GM12878 (cell line): ENCODE data around the gene CTSD. TPM values are rescaled to one million over a fixed set of nuclear protein-coding genes. Genes with fewer than 3 reads are reported as not detected.
"Not testable (repeated sequence)": the region's sequence is repeated elsewhere in the genome, so short reads cannot be mapped to it uniquely, and the experiment has no call there.

ENCODE experiments used
- ATAC-seq: fragments of 200-7000 bp; cut with Tn5 transposase; 3 replicates; pipeline ENCODE4 v1.9.1; 2020; ENCODE audit warnings: mild to moderate bottlenecking, moderate library complexity
- BruUV-seq: library from RNA; stranded (reverse); fragments of 400-500 nt; replicated peaks from 2 replicates; lab custom pipeline; 2021; lab: Mats Ljungman, UMichigan
- CTCF ChIA-PET: fragments of 300-600 bp; sonication (Branson Sonifier 250); formaldehyde crosslinking; extraction: SDS; loops from one replicate; lab custom pipeline; 2021; ENCODE audit warnings: inconsistent platforms; lab: Yijun Ruan, JAX
- POLR2A ChIA-PET: fragments of 350-600 bp; formaldehyde crosslinking; extraction: SDS; loops from one replicate; lab custom pipeline; 2021; ENCODE audit warnings: inconsistent platforms; lab: Charles Lee
- RAD21 ChIA-PET: fragments of 300-600 bp; sonication (Branson Sonifier 250); formaldehyde crosslinking; loops from one replicate; lab custom pipeline; 2023; ENCODE audit warnings: antibody characterized with exemption; ENCODE audit not compliant: unreplicated experiment; lab: Charles Lee
- SMC1A ChIA-PET: fragments of 300-600 bp; sonication (Branson Sonifier 250); formaldehyde crosslinking; loops from one replicate; lab custom pipeline; 2023; ENCODE audit not compliant: unreplicated experiment, uncharacterized antibody; lab: Charles Lee
- DNase-seq: peaks from one replicate; pipeline ENCODE4 v3.0.0-alpha.2; 2011; ENCODE audit warnings: low read depth, low spot score
- FAIRE-seq: peaks from 3 replicates; lab custom pipeline; 2011; peaks lifted over from hg19 to GRCh38; lab: Jason Lieb, UNC
- H2AFZ ChIP-seq: 2 replicates; pipeline ENCODE4 v1.6.0; 2011; ENCODE audit warnings: low read depth, low read length, control low read depth; ENCODE audit not compliant: control insufficient read depth
- H3K27ac ChIP-seq: 2 replicates; pipeline ENCODE4 v1.5.1; 2011; ENCODE audit warnings: control low read depth; ENCODE audit not compliant: control insufficient read depth, insufficient read depth
- H3K27me3 ChIP-seq, 2 experiments: replicated peaks in 1 of 2; 2 replicates each; pipeline versions ENCODE4 v1.6.0 to v1.6.1; 2011; ENCODE audit warnings: low read length in 1 of 2; ENCODE audit not compliant: control insufficient read depth in 2 of 2, insufficient read depth in 2 of 2
- H3K36me3 ChIP-seq, 2 experiments: 2 replicates each; pipeline ENCODE4 v1.5.1; 2011; ENCODE audit warnings: low read length in 1 of 2; ENCODE audit not compliant: control insufficient read depth in 2 of 2, insufficient read depth in 2 of 2
- H3K4me1 ChIP-seq: 2 replicates; pipeline ENCODE4 v1.6.1; 2011; ENCODE audit warnings: mild to moderate bottlenecking, low read length, moderate library complexity, mixed read lengths; ENCODE audit not compliant: control insufficient read depth, insufficient read depth
- H3K4me2 ChIP-seq: 2 replicates; pipeline ENCODE4 v1.6.0; 2011; ENCODE audit warnings: control low read depth; ENCODE audit not compliant: control insufficient read depth, insufficient read depth
- H3K4me3 ChIP-seq: fragments of 200-600 bp; sonication (generic); 2 replicates; pipeline ENCODE4 v1.5.1; 2016
- H3K79me2 ChIP-seq: 2 replicates; pipeline ENCODE4 v1.6.0; 2011; ENCODE audit warnings: low read length; ENCODE audit not compliant: control insufficient read depth, insufficient read depth
- H3K9ac ChIP-seq: 2 replicates; pipeline ENCODE4 v1.8.0; 2011; ENCODE audit warnings: low read length, control low read depth, mixed read lengths; ENCODE audit not compliant: control insufficient read depth, insufficient read depth
- H3K9me3 ChIP-seq: replicated peaks from 3 replicates; pipeline ENCODE4 v1.5.1; 2011; ENCODE audit warnings: mild to moderate bottlenecking, low read length; ENCODE audit not compliant: control insufficient read depth, insufficient read depth
- H4K20me1 ChIP-seq: 2 replicates; pipeline ENCODE4 v1.6.0; 2011; ENCODE audit not compliant: control insufficient read depth, insufficient read depth
- ASH2L ChIP-seq: fragments of 300-600, 200-600 bp; sonication (generic); IDR thresholded peaks from 2 replicates; pipeline ENCODE4 v1.6.1; 2017; ENCODE audit warnings: low read depth, mild to moderate bottlenecking, borderline replicate concordance
- CEBPB ChIP-seq, 2 experiments: fragments of 150-350 bp in 1 of 2; IDR thresholded peaks; 2 replicates each; pipeline ENCODE4 v1.6.1; 2012 to 2014; ENCODE audit warnings: low read depth in 2 of 2, low read length in 2 of 2, borderline replicate concordance in 1 of 2, inconsistent platforms in 1 of 2
- FOXM1 ChIP-seq: IDR thresholded peaks from 2 replicates; pipeline ENCODE4 v1.6.1; 2012; ENCODE audit warnings: low read depth, mild to moderate bottlenecking, inconsistent platforms, low read length, moderate library complexity
- HCFC1 ChIP-seq: fragments of 150-350 bp; IDR thresholded peaks from 2 replicates; pipeline ENCODE4 v1.6.1; 2014; ENCODE audit warnings: low read length
- KDM1A ChIP-seq: fragments of 200-600 bp; sonication (generic); IDR thresholded peaks from 2 replicates; pipeline ENCODE4 v1.6.1; 2016; ENCODE audit warnings: borderline replicate concordance
- MEF2B ChIP-seq: fragments of 450-650 bp; IDR thresholded peaks from 2 replicates; pipeline ENCODE4 v1.6.1; 2018; ENCODE audit warnings: mild to moderate bottlenecking, moderate library complexity; ENCODE audit not compliant: partially characterized antibody, poor library complexity, severe bottlenecking
- MYC ChIP-seq: IDR thresholded peaks from 2 replicates; pipeline ENCODE4 v1.6.1; 2011; ENCODE audit warnings: mild to moderate bottlenecking, low read length, moderate library complexity, inconsistent platforms; ENCODE audit not compliant: insufficient read depth, insufficient replicate concordance, insufficient read length, severe bottlenecking
- NFYA ChIP-seq: IDR thresholded peaks from 2 replicates; pipeline ENCODE4 v1.6.1; 2011; ENCODE audit warnings: low read depth, mild to moderate bottlenecking, low read length, improper control_type of control experiment, borderline replicate concordance
- POLR2A ChIP-seq: IDR thresholded peaks from 2 replicates; pipeline ENCODE4 v1.6.1; 2011; ENCODE audit warnings: low read depth, mild to moderate bottlenecking, low read length
- RAD21 ChIP-seq: IDR thresholded peaks from 2 replicates; pipeline ENCODE4 v1.6.1; 2011; ENCODE audit warnings: mild to moderate bottlenecking, low read depth, low read length, moderate library complexity; ENCODE audit not compliant: insufficient read depth
- SMARCA5 ChIP-seq: fragments of 450-650 bp; IDR thresholded peaks from 2 replicates; pipeline ENCODE4 v1.6.1; 2017; ENCODE audit warnings: mild to moderate bottlenecking
- SREBF1 ChIP-seq: IDR thresholded peaks from 2 replicates; pipeline ENCODE4 v1.6.1; 2012; ENCODE audit warnings: mild to moderate bottlenecking, low read length
- TAF1 ChIP-seq: IDR thresholded peaks from 2 replicates; pipeline ENCODE4 v1.6.1; 2011; ENCODE audit warnings: mild to moderate bottlenecking, low read depth, low read length, borderline replicate concordance
- ZBED1 ChIP-seq: IDR thresholded peaks from 2 replicates; pipeline ENCODE4 v1.6.1; 2016; ENCODE audit warnings: borderline replicate concordance
- ZNF274 ChIP-seq: IDR thresholded peaks from one replicate; pipeline ENCODE4 v1.8.0; 2011; ENCODE audit not compliant: insufficient read length, insufficient read depth
- WGBS: methylation state at CpG from one replicate; pipeline ENCODE4 v1.1.6; 2016; ENCODE audit warnings: low lambda C conversion rate; ENCODE audit not compliant: insufficient replicate concordance, insufficient coverage; ENCODE audit errors: missing lambda C conversion rate; 5-methylcytosine and 5-hydroxymethylcytosine counted together
- in situ Hi-C: fragments of 300-500 bp; cut with MboI; formaldehyde crosslinking; loops from 9 replicates; pipeline ENCODE4 v1.14.3; 2018; ENCODE audit warnings: mixed read lengths
- intact Hi-C: fragments of 100-400 bp; cut with micrococcal nuclease; formaldehyde crosslinking; loops from one replicate; pipeline ENCODE4 v1.14.2; 2022; ENCODE audit not compliant: unreplicated experiment
- polyA plus RNA-seq, 11 experiments: library from polyadenylated mRNA; depleted of rRNA in 4 of 11; unstranded in 6 of 11; stranded (reverse) in 5 of 11; fragments of >200 nt; fragmentation: Nextera tagmentation in 4 of 11; fragmentation: Illumina TruSeq in 1 of 11; extraction: Ambion mirVana in 4 of 11; extraction: Trizol in 1 of 11; gene quantifications; 1 replicate in 1 of 11; 2 replicates in 10 of 11; pipeline versions ENCODE4 v1.2.1 to v1.2.3, GENCODE V29; 2011 to 2016; ENCODE audit warnings: inconsistent platforms in 2 of 11, missing spikeins in 2 of 11, low read depth in 1 of 11
- total RNA-seq, 4 experiments: library from RNA; depleted of rRNA in 3 of 4; stranded (reverse); fragments of >200 nt in 3 of 4; fragmentation: Illumina TruSeq in 1 of 4; extraction: Trizol in 1 of 4; gene quantifications; 2 replicates each; pipeline versions ENCODE4 v1.2.1 to v1.2.3, GENCODE V29; 2013 to 2021

Gene CTSD
- total and polyA plus RNA-seq, 10 of the 15 experiments (the other 5 are each of a cell fraction or from before 2014, with no cell fraction given) = 0.42 to 54.6 (median 25.0) TPM

DNA sequence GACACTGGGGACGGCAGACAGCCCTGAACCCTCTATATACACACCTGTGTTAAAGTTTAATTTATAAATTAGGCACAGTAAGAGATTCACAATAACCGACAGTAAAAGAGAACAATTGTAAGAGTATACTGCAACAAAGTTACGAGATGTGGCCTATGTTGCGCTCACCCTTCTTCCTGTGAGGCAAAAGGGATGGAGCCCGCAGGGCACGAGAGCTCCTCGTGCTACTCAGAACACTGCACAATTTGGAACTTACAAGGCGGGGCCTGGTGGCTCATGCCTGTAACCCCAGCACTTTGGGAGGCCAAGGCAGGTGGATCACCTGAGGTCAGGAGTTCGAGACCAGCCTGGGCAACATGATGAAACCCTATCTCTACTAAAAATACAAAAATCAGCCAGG lies 49.6 kb upstream of the CTSD start:
- SMC1A ChIA-PET, BruUV-seq, FAIRE-seq, H3K4me1 ChIP-seq, H3K4me2 ChIP-seq, H3K27ac ChIP-seq, ATAC-seq, POLR2A ChIA-PET, in situ Hi-C loops, H3K4me3 ChIP-seq, H3K27me3 ChIP-seq, H3K79me2 ChIP-seq, H4K20me1 ChIP-seq, H2AFZ ChIP-seq, CTCF ChIA-PET, intact Hi-C loops, H3K9ac ChIP-seq, DNase-seq, H3K9me3 ChIP-seq, RAD21 ChIA-PET, H3K36me3 ChIP-seq: not testable (repeated sequence)
- WGBS = 30% methylated on average over 9 of the region's 9 CpGs

GRCh38 chr11:1812801-1813200 lies 49.1 kb upstream of the CTSD start:
- BruUV-seq = no TSS peak
- H4K20me1 ChIP-seq = no peaks in the 10 kb centered on the region
- no peaks in the 10 kb centered on the region for H3K36me3 ChIP-seq
- ATAC-seq (no peak), DNase-seq (no peak), FAIRE-seq (no peak)
- H3K9ac ChIP-seq = no peak overlapping the region
- H3K9me3 ChIP-seq = peaks cover 2% of the 10 kb centered on the region; the same call in 1 of the 3 replicates
- SMC1A ChIA-PET = no interaction called here
- H3K27me3 ChIP-seq = 0 out of 4 replicates have a peak, but pooled peaks cover 0 to 1% of the 10 kb centered on the region in 2 experiments
- intact Hi-C loops (no loop called here), in situ Hi-C loops (no loop called here)
- no peaks in the 10 kb centered on the region for H3K79me2 ChIP-seq
- POLR2A ChIA-PET = no interaction called here
- RAD21 ChIA-PET = no interaction called here
- CTCF ChIA-PET = no interaction called here
- TF ChIP-seq KDM1A (no peak), CEBPB (IDR thresholded peaks at IDR 0.05; ENCODE audit: borderline replicate concordance in 1 of 2, low read depth in 2 of 2, low read length in 2 of 2) (no peak), MYC (no peak), HCFC1 (no peak), TAF1 (no peak), SMARCA5 (no peak), MEF2B (no peak), ZNF274 (no peak), POLR2A (no peak), RAD21 (no peak), SREBF1 (no peak), FOXM1 (no peak), ASH2L (no peak), NFYA (no peak), ZBED1 (no peak)
- 57% methylated on average over 15 of the region's 15 CpGs for WGBS
- no peak overlapping the region for H3K4me3 ChIP-seq
- no peaks in the 10 kb centered on the region for H3K4me1 ChIP-seq
- H2AFZ ChIP-seq = no peak overlapping the region
- H3K4me2 ChIP-seq = no peak overlapping the region
- H3K27ac ChIP-seq = no peak overlapping the region
